ENCODE data around the gene PIK3C2B.

DNA sequence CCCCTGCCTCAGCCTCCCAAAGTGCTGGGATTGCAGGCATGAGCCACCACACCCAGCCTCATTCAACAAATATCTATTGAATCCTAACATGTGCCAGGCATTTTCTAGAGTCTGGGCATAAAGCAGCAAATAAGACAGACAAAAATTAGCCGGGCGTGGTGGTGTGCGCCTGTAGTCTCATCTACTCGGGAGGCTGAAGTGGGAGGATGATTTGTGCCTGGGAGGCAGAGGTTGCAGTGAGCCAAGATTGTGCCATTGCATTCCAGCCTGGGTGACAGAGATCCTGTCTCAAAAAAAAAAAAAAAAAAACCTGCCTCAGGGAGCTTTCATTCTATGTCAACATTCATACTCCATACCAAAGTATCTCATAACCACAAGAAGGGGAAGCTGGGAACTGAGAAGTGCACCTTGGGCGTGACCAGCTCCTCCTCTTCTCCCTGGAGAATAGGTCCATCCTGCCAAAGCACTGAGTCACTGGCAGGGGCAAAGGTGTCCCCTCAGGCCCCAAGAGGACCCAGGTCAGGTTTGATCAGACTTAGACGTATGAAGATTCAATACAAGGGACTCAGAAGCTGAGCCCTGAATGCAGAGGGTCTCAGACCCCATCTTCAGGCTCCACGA is 46.2 kb downstream of the PIK3C2B start:
- TF ChIP-seq, protein P1, sequence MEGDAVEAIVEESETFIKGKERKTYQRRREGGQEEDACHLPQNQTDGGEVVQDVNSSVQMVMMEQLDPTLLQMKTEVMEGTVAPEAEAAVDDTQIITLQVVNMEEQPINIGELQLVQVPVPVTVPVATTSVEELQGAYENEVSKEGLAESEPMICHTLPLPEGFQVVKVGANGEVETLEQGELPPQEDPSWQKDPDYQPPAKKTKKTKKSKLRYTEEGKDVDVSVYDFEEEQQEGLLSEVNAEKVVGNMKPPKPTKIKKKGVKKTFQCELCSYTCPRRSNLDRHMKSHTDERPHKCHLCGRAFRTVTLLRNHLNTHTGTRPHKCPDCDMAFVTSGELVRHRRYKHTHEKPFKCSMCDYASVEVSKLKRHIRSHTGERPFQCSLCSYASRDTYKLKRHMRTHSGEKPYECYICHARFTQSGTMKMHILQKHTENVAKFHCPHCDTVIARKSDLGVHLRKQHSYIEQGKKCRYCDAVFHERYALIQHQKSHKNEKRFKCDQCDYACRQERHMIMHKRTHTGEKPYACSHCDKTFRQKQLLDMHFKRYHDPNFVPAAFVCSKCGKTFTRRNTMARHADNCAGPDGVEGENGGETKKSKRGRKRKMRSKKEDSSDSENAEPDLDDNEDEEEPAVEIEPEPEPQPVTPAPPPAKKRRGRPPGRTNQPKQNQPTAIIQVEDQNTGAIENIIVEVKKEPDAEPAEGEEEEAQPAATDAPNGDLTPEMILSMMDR (conservative IDR thresholded peaks at IDR 0.05), result no peak
- TF ChIP-seq EZH2 (IDR thresholded peaks at IDR 0.05; ENCODE audit: low read depth), result no peak

All from PC-9 (cell line).